ENCODE results near the gene AKAP8. TPM values are rescaled to one million over a fixed set of nuclear protein-coding genes. Genes with fewer than 3 reads are reported as not detected.

The AKAP8 gene
- total RNA-seq, 1 experiment from 2014 or later: 53.5 TPM

- peaks cover 3% of the 10 kb centered on the region for H3K36me3 ChIP-seq (ENCODE audit: control insufficient read depth, insufficient read depth, low read length)
Observed at GRCh38 chr19:15426485-15427349, 47.1 kb upstream of the AKAP8 start.

GRCh38 chr19:15425321-15425950 is 45.8 kb upstream of the AKAP8 start:
- Mint-ChIP-seq H3K4me1 (ENCODE audit: low read depth, unreplicated experiment) (peaks cover 4% of the 10 kb centered on the region), H3K27ac (ENCODE audit: unreplicated experiment) (no peak overlapping the region), H3K9me3 (ENCODE audit: unreplicated experiment) (no peaks in the 10 kb centered on the region), H3K36me3 (ENCODE audit: insufficient read depth, unreplicated experiment) (peaks cover 37% of the 10 kb centered on the region), H3K27me3 (ENCODE audit: insufficient read depth, unreplicated experiment) (no peaks in the 10 kb centered on the region), H3K4me3 (ENCODE audit: unreplicated experiment) (no peak overlapping the region)
- no TSS peak for BruUV-seq (replicated peaks)
- H3K9me3 ChIP-seq: no peaks in the 10 kb centered on the region
- intact Hi-C loops (cut with micrococcal nuclease; ENCODE audit: unreplicated experiment): no loop called here
- H3K4me3 ChIP-seq (ENCODE audit: low read depth, low read length): no peak overlapping the region
- no peaks in the 10 kb centered on the region for H3K27me3 ChIP-seq (replicated peaks; ENCODE audit: control insufficient read depth, insufficient read depth, low read length)
- H3K4me1 ChIP-seq: no peaks in the 10 kb centered on the region
- ChIA-PET POLR2A (interaction anchor here (0.5 kb wide), 1 partner anchor 47 kb away, joined by 5 read pairs; no protein-coding TSS in a partner anchor), CTCF (no interaction called here)
- peaks cover 3% of the 10 kb centered on the region for H3K36me3 ChIP-seq (ENCODE audit: control insufficient read depth, insufficient read depth, low read length)
- no peak for DNase-seq
- no peak for TF ChIP-seq CTCF (IDR thresholded peaks at IDR 0.05; ENCODE audit: insufficient read depth in 1 of 2, low read depth in 1 of 2, low read length in 1 of 2, severe bottlenecking in 1 of 2, unreplicated experiment in 1 of 2)

More at GRCh38 chr19:15426485-15427349, 47.1 kb upstream of the AKAP8 start:
- intact Hi-C loops (cut with micrococcal nuclease; ENCODE audit: unreplicated experiment): no loop called here
- Mint-ChIP-seq H3K36me3 (ENCODE audit: insufficient read depth, unreplicated experiment) (peaks cover 43% of the 10 kb centered on the region), H3K4me3 (ENCODE audit: unreplicated experiment) (no peak overlapping the region), H3K27me3 (ENCODE audit: insufficient read depth, unreplicated experiment) (no peaks in the 10 kb centered on the region), H3K4me1 (ENCODE audit: low read depth, unreplicated experiment) (peaks cover 12% of the 10 kb centered on the region), H3K27ac (ENCODE audit: unreplicated experiment) (no peak overlapping the region), H3K9me3 (ENCODE audit: unreplicated experiment) (no peaks in the 10 kb centered on the region)
- Histone ChIP-seq H3K4me3 (ENCODE audit: low read depth, low read length) (no peak overlapping the region), H3K4me1 (peaks cover 6% of the 10 kb centered on the region), H3K27me3 (replicated peaks; ENCODE audit: control insufficient read depth, insufficient read depth, low read length) (no peaks in the 10 kb centered on the region), H3K9me3 (no peaks in the 10 kb centered on the region)
- no peak for DNase-seq
- BruUV-seq (replicated peaks): no TSS peak
- TF ChIP-seq CTCF (IDR thresholded peaks at IDR 0.05; ENCODE audit: insufficient read depth in 1 of 2, low read depth in 1 of 2, low read length in 1 of 2, severe bottlenecking in 1 of 2, unreplicated experiment in 1 of 2): no peak
- ChIA-PET POLR2A (no interaction called here), CTCF (no interaction called here)

- no peaks in the 10 kb centered on the region for H3K9me3 Mint-ChIP-seq (ENCODE audit: unreplicated experiment)
- no peaks in the 10 kb centered on the region for H3K27me3 ChIP-seq (replicated peaks; ENCODE audit: control insufficient read depth, insufficient read depth, low read length)
- ChIA-PET CTCF (no interaction called here), POLR2A (no interaction called here)
- DNase-seq: no peak
- H3K4me1 ChIP-seq: no peaks in the 10 kb centered on the region
- peaks cover 3% of the 10 kb centered on the region for H3K36me3 ChIP-seq (ENCODE audit: control insufficient read depth, insufficient read depth, low read length)
- no peak overlapping the region for H3K4me3 Mint-ChIP-seq (ENCODE audit: unreplicated experiment)
- H3K36me3 Mint-ChIP-seq (ENCODE audit: insufficient read depth, unreplicated experiment): peaks cover 37% of the 10 kb centered on the region
- H3K27me3 Mint-ChIP-seq (ENCODE audit: insufficient read depth, unreplicated experiment): no peaks in the 10 kb centered on the region
- H3K4me3 ChIP-seq (ENCODE audit: low read depth, low read length): no peak overlapping the region
- intact Hi-C loops (cut with micrococcal nuclease; ENCODE audit: unreplicated experiment): no loop called here
- no peaks in the 10 kb centered on the region for H3K9me3 ChIP-seq
- no peak for TF ChIP-seq CTCF (IDR thresholded peaks at IDR 0.05; ENCODE audit: insufficient read depth in 1 of 2, low read depth in 1 of 2, low read length in 1 of 2, severe bottlenecking in 1 of 2, unreplicated experiment in 1 of 2)
- no peaks in the 10 kb centered on the region for H3K4me1 Mint-ChIP-seq (ENCODE audit: low read depth, unreplicated experiment)
- BruUV-seq (replicated peaks): no TSS peak
- no peak overlapping the region for H3K27ac Mint-ChIP-seq (ENCODE audit: unreplicated experiment)
Observed at GRCh38 chr19:15424692-15425272, 45.2 kb upstream of the AKAP8 start.

Measured in Caco-2 (cell line).